K562 (cell line): Measurements from ENCODE around the gene TMEM202. TPM values are rescaled to one million over a fixed set of nuclear protein-coding genes. Genes with fewer than 3 reads are reported as not detected.
A peak's percentile ranks its signal among the peaks of the same experiment; 100 is the strongest.

Experiments used
- ATAC-seq: fragments of 200-7000 bp; cut with Tn5 transposase; 3 replicates; pipeline ENCODE4 v1.9.1; 2020; ENCODE audit warnings: moderate library complexity
- Bru-seq: library from RNA; stranded (reverse); fragments of 400-500 nt; gene quantifications from one replicate; lab custom pipeline; 2021; lab: Mats Ljungman, UMichigan
- BruChase-seq, 2 experiments: library from RNA; stranded (reverse); fragments of 400-500 nt; gene quantifications; one replicate each; lab custom pipeline; 2021; lab: Mats Ljungman, UMichigan
- BruUV-seq: library from RNA; stranded (reverse); fragments of 400-500 nt; replicated peaks from 2 replicates; lab custom pipeline; 2021; lab: Mats Ljungman, UMichigan
- CTCF ChIA-PET: fragments of 300-600 bp; formaldehyde crosslinking; extraction: SDS; loops from one replicate; lab custom pipeline; 2021; ENCODE audit warnings: low intra/inter-chr PET ratio; lab: Yijun Ruan, JAX
- POLR2A ChIA-PET: fragments of 300-600, 350-650 bp; sonication (Branson Sonifier 250); formaldehyde crosslinking; extraction: SDS; loops from one replicate; lab custom pipeline; 2021; ENCODE audit warnings: antibody characterized with exemption, inconsistent platforms; lab: Yijun Ruan, JAX
- DNase-seq, 4 experiments: peaks; one replicate each; pipeline versions ENCODE4 v3.0.0 to v3.0.0-alpha.2; 2011 to 2018; ENCODE audit warnings: low spot score in 3 of 4, mixed read lengths in 3 of 4; ENCODE audit errors: extremely low read depth in 1 of 4
- FAIRE-seq: peaks from 2 replicates; lab custom pipeline; 2011; peaks lifted over from hg19 to GRCh38; lab: Jason Lieb, UNC
- H2AFZ ChIP-seq: 2 replicates; pipeline ENCODE4 v1.6.0; 2011; ENCODE audit warnings: low read depth, low read length, control low read depth, inconsistent platforms
- H3K27ac ChIP-seq: fragments of 200-600 bp; 3 replicates; pipeline ENCODE4 v1.8.0; 2011; ENCODE audit warnings: low read depth, mild to moderate bottlenecking, control low read depth, inconsistent platforms, low read length, moderate library complexity, mixed read lengths; ENCODE audit errors: extremely low read depth
- H3K27me3 ChIP-seq, 2 experiments: fragments of 300-600 bp in 1 of 2; 2 replicates in 1 of 2; 3 replicates in 1 of 2; pipeline versions ENCODE4 v1.6.0 to v1.8.0; 2011; ENCODE audit warnings: inconsistent platforms in 2 of 2, low read length in 2 of 2, mild to moderate bottlenecking in 1 of 2, mixed read lengths in 1 of 2, moderate library complexity in 1 of 2; ENCODE audit not compliant: control insufficient read depth in 2 of 2, insufficient read depth in 2 of 2
- H3K36me3 ChIP-seq: fragments of 300-600 bp; 3 replicates; pipeline ENCODE4 v1.8.0; 2011; ENCODE audit warnings: mild to moderate bottlenecking, low read length, inconsistent platforms; ENCODE audit not compliant: control insufficient read depth, insufficient read depth
- H3K4me1 ChIP-seq, 2 experiments: fragments of 200-600 bp in 1 of 2; replicated peaks in 1 of 2; 2 replicates in 1 of 2; 3 replicates in 1 of 2; pipeline versions ENCODE4 v1.5.1 to v1.8.0; 2011; ENCODE audit warnings: inconsistent platforms in 2 of 2, low read length in 2 of 2, mild to moderate bottlenecking in 1 of 2, mixed read lengths in 1 of 2, moderate library complexity in 1 of 2; ENCODE audit not compliant: control insufficient read depth in 2 of 2, insufficient read depth in 2 of 2
- H3K4me2 ChIP-seq: 2 replicates; pipeline ENCODE4 v1.6.1; 2011; ENCODE audit warnings: low read length, control low read depth, inconsistent platforms, mixed read lengths; ENCODE audit not compliant: insufficient read depth
- H3K4me3 ChIP-seq: fragments of 200-600 bp; sonication (generic), shearing (Covaris generic); 2 replicates; pipeline ENCODE4 v1.5.1; 2016; ENCODE audit warnings: control low read depth, inconsistent platforms
- H3K79me2 ChIP-seq: fragments of 200-600 bp; 3 replicates; pipeline ENCODE4 v1.8.0; 2011; ENCODE audit warnings: low read length, inconsistent platforms; ENCODE audit not compliant: control insufficient read depth, insufficient read depth
- H3K9ac ChIP-seq, 2 experiments: 2 replicates each; pipeline versions ENCODE4 v1.6.0 to v1.6.1; 2011; ENCODE audit warnings: low read depth in 2 of 2, low read length in 2 of 2, control low read depth in 1 of 2, inconsistent platforms in 1 of 2, mild to moderate bottlenecking in 1 of 2, mixed read lengths in 1 of 2; ENCODE audit not compliant: insufficient read depth in 1 of 2
- H3K9me1 ChIP-seq: one replicate; pipeline ENCODE4 v1.6.0; 2011; ENCODE audit warnings: inconsistent platforms, mild to moderate bottlenecking, low read length, moderate library complexity; ENCODE audit not compliant: control insufficient read depth, insufficient read depth
- H3K9me3 ChIP-seq: replicated peaks from 2 replicates; pipeline ENCODE4 v1.5.1; 2011; ENCODE audit warnings: low read depth, low read length, inconsistent platforms; ENCODE audit not compliant: control insufficient read depth, insufficient read depth
- H4K20me1 ChIP-seq: replicated peaks from 2 replicates; pipeline ENCODE4 v1.6.1; 2011; ENCODE audit warnings: low read length, inconsistent platforms, mixed read lengths; ENCODE audit not compliant: control insufficient read depth, insufficient read depth
- ETS2 ChIP-seq: IDR thresholded peaks from 2 replicates; pipeline ENCODE4 v1.6.1; 2016; ENCODE audit warnings: borderline replicate concordance, missing genetic modification characterization, mild to moderate bottlenecking, moderate library complexity, missing compliant biosample characterization; ENCODE audit not compliant: poor library complexity, severe bottlenecking
- RBM39 ChIP-seq: fragments of 200-400 bp; formaldehyde crosslinking; optimal IDR thresholded peaks from 2 replicates; pipeline ENCODE3; 2018; ENCODE audit warnings: low read depth, low read length
- WGBS: fragments of 100-300 bp; shearing (Covaris generic); methylation state at CpG from one replicate; pipeline ENCODE4 v1.1.6; 2016; ENCODE audit warnings: low coverage, mixed read lengths; ENCODE audit not compliant: insufficient coverage; ENCODE audit errors: missing lambda C conversion rate; 5-methylcytosine and 5-hydroxymethylcytosine counted together
- in situ Hi-C: fragments of 300-500 bp; cut with MboI; formaldehyde crosslinking; loops from 4 replicates; pipeline ENCODE4 v1.15.0; 2018; ENCODE audit warnings: inconsistent platforms, mixed read lengths
- intact Hi-C: fragments of 100-400 bp; cut with micrococcal nuclease; formaldehyde crosslinking; loops from 2 replicates; pipeline ENCODE4 v1.14.2; 2022
- long read RNA-seq, 3 experiments: library from polyadenylated mRNA in 2 of 3; library from RNA in 1 of 3; unstranded in 2 of 3; stranded (forward) in 1 of 3; transcript quantifications; one replicate each; pipeline ENCODE4 v2.0.0, GENCODE V29; 2019 to 2022
- polyA minus RNA-seq, 3 experiments: library from RNA; depleted of rRNA, polyadenylated mRNA; stranded (reverse); fragments of >200 nt; gene quantifications; 2 replicates each; pipeline ENCODE4 v1.2.3, GENCODE V29; 2011
- polyA plus RNA-seq, 8 experiments: library from polyadenylated mRNA; depleted of rRNA in 4 of 8; stranded (reverse) in 5 of 8; unstranded in 3 of 8; fragments of >200 nt; fragmentation: Nextera tagmentation in 2 of 8; fragmentation: Illumina TruSeq in 1 of 8; extraction: Ambion mirVana in 2 of 8; extraction: Trizol in 1 of 8; gene quantifications; 2 replicates each; pipeline versions ENCODE4 v1.2.1 to v1.2.3, GENCODE V29; 2011 to 2014; ENCODE audit warnings: inconsistent platforms in 1 of 8, missing spikeins in 1 of 8
- total RNA-seq, 7 experiments: library from RNA; depleted of rRNA in 6 of 7; stranded (reverse); fragments of >200 nt in 6 of 7; fragmentation: Illumina TruSeq in 2 of 7; extraction: Trizol in 2 of 7; gene quantifications; 2 replicates each; pipeline versions ENCODE4 v1.2.1 to v1.2.3, GENCODE V29; 2011 to 2021; ENCODE audit warnings: low replicate concordance in 1 of 7
- TF ChIP-seq, protein P1 (sequence below): fragments of 450-650 bp; IDR thresholded peaks from 2 replicates; pipeline ENCODE4 v1.6.1; 2016; ENCODE audit warnings: low read depth

TMEM202 gene, protein sequence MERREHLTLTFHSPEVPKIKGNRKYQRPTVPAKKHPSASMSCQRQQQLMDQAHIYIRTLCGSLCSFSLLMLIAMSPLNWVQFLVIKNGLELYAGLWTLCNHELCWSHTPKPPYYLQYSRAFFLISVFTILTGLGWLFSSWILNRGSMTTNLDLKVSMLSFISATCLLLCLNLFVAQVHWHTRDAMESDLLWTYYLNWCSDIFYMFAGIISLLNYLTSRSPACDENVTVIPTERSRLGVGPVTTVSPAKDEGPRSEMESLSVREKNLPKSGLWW
- not detected in 2 replicates for total RNA-seq (2011; cell fraction: chromatin; rRNA removed; ENCODE audit: low replicate concordance)
- not detected in 2 replicates for total RNA-seq (2011; cell fraction: nucleolus; rRNA removed)
- not detected in 2 replicates for total RNA-seq (2011; cell fraction: nucleoplasm; rRNA removed)
- total RNA-seq (2014; rRNA removed) = not detected in 2 replicates
- total RNA-seq (2014; rRNA removed; fragmentation: Illumina TruSeq; extraction: Trizol) = not detected in 2 replicates
- not detected in 2 replicates for total RNA-seq (2015; rRNA removed; fragmentation: Illumina TruSeq; extraction: Trizol)
- total RNA-seq (2021) = not detected in 2 replicates
- polyA plus RNA-seq (2011; rRNA removed) = not detected in 2 replicates
- not detected in 2 replicates for polyA plus RNA-seq (2011; cell fraction: cytosol; rRNA removed)
- not detected in 2 replicates for polyA plus RNA-seq (2011; cell fraction: nucleus; rRNA removed)
- polyA plus RNA-seq (2012) = not detected in 2 replicates
- not detected in 2 replicates for polyA plus RNA-seq (2014; fragmentation: Illumina TruSeq; extraction: Trizol)
- not detected for polyA plus RNA-seq (2014; fragmentation: Nextera tagmentation; extraction: Ambion mirVana)
- polyA plus RNA-seq (2014; rRNA removed) = not detected in 2 replicates
- polyA minus RNA-seq (2011; rRNA and poly(A)+ RNA removed) = not detected in 2 replicates
- polyA minus RNA-seq (2011; cell fraction: cytosol; rRNA and poly(A)+ RNA removed) = not detected in 2 replicates
- polyA minus RNA-seq (2011; cell fraction: nucleus; rRNA and poly(A)+ RNA removed) = not detected in 2 replicates
- Bru-seq, nascent RNA = not detected
- not detected for BruChase-seq, experiment 1, labeled RNA remaining after a 2-hour chase
- BruChase-seq, experiment 2, labeled RNA remaining after a 6-hour chase = percentile 9 among the genes with signal in this experiment
- long read RNA-seq, experiment 1 = 0 reads
- long read RNA-seq, experiment 2 = 0 reads
- long read RNA-seq, experiment 3 = 0 reads

DNA sequence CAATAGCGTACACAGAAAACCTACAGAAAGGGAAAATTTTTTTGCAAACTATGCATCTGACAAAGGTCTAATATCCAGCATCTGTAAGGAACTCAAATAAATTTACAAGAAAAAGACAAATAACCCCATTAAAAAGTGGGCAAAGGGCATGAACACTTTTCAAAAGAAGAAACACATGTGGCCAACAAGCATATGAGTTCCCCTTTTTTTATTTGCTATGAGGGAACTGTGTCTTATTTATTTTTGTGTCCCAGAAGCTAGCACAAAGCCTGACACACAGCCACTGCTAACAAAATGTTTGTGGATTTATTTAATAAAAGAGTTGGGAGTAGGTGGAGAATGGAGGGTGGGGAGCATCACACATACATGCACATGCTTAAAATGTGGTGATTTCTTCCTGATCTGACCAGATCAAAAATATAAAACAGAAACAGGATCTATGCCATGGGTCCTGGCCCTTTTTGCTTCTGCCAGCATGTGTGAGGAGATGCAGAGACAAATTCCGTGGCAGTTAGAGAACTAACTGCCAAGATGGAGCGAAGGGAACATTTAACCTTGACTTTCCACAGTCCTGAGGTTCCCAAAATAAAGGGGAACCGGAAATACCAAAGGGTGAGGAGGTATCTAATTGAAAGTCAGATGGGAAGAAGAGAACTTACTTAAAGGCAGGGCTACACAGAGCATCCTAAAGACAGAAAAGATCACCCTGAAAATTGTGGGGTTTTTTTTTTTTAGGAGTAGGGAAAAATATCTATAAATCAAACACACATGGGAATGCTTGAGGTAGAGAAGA, at the start of gene TMEM202:
TSS of gene TMEM202 (plus strand) at position 510 of the 793 bp plus-strand sequence. CDS start at position 532, 22 bp downstream.
- BruUV-seq = no TSS peak
- no peak for FAIRE-seq
- H2AFZ ChIP-seq = no peak within 1 kb of the TSS
- H3K27ac ChIP-seq = no peak within 1 kb of the TSS
- no peak within 1 kb of the TSS for H3K4me2 ChIP-seq
- no peak within 1 kb of the TSS for H3K4me3 ChIP-seq
- no peak for DNase-seq
- no peaks in the 10 kb centered on the region for H3K9me3 ChIP-seq
- intact Hi-C loops = no loop called here
- no peaks in the 10 kb centered on the region for H3K4me1 ChIP-seq
- H3K27me3 ChIP-seq = peaks cover 11 to 16% of the 10 kb centered on the region in 2 experiments
- H3K9ac ChIP-seq = no peak within 1 kb of the TSS
- POLR2A ChIA-PET = no interaction called here
- no peaks in the 10 kb centered on the region for H3K79me2 ChIP-seq
- TF ChIP-seq, protein P1, sequence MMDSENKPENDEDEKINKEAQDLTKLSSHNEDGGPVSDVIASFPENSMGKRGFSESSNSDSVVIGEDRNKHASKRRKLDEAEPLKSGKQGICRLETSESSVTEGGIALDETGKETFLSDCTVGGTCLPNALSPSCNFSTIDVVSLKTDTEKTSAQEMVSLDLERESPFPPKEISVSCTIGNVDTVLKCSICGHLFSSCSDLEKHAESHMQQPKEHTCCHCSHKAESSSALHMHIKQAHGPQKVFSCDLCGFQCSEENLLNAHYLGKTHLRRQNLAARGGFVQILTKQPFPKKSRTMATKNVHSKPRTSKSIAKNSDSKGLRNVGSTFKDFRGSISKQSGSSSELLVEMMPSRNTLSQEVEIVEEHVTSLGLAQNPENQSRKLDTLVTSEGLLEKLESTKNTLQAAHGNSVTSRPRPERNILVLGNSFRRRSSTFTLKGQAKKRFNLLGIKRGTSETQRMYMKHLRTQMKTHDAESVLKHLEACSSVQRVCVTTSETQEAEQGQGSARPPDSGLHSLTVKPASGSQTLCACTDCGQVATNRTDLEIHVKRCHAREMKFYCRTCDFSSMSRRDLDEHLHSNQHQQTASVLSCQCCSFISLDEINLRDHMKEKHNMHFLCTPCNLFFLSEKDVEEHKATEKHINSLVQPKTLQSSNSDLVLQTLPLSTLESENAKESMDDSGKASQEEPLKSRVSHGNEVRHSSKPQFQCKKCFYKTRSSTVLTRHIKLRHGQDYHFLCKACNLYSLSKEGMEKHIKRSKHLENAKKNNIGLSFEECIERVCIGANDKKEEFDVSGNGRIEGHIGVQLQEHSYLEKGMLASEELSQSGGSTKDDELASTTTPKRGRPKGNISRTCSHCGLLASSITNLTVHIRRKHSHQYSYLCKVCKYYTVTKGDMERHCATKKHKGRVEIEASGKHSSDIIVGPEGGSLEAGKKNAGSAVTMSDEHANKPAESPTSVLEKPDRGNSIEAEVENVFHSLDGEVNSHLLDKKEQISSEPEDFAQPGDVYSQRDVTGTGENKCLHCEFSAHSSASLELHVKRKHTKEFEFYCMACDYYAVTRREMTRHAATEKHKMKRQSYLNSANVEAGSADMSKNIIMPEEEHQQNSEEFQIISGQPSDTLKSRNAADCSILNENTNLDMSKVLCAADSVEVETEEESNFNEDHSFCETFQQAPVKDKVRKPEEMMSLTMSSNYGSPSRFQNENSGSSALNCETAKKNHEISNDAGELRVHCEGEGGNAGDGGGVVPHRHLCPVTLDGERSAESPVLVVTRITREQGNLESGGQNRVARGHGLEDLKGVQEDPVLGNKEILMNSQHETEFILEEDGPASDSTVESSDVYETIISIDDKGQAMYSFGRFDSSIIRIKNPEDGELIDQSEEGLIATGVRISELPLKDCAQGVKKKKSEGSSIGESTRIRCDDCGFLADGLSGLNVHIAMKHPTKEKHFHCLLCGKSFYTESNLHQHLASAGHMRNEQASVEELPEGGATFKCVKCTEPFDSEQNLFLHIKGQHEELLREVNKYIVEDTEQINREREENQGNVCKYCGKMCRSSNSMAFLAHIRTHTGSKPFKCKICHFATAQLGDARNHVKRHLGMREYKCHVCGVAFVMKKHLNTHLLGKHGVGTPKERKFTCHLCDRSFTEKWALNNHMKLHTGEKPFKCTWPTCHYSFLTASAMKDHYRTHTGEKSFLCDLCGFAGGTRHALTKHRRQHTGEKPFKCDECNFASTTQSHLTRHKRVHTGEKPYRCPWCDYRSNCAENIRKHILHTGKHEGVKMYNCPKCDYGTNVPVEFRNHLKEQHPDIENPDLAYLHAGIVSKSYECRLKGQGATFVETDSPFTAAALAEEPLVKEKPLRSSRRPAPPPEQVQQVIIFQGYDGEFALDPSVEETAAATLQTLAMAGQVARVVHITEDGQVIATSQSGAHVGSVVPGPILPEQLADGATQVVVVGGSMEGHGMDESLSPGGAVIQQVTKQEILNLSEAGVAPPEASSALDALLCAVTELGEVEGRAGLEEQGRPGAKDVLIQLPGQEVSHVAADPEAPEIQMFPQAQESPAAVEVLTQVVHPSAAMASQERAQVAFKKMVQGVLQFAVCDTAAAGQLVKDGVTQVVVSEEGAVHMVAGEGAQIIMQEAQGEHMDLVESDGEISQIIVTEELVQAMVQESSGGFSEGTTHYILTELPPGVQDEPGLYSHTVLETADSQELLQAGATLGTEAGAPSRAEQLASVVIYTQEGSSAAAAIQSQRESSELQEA = no peak
- TF ChIP-seq RBM39 (no peak), ETS2 (no peak)
- no peaks in the 10 kb centered on the region for H4K20me1 ChIP-seq
- H3K9me1 ChIP-seq = no peaks in the 10 kb centered on the region
- CTCF ChIA-PET = no interaction called here
- WGBS = 3% methylated on average over 4 of the region's 4 CpGs
- no peaks in the 10 kb centered on the region for H3K36me3 ChIP-seq
- no peak for ATAC-seq
- in situ Hi-C loops = no loop called here
